AG09309 (cell line): ENCODE measurements around the gene KCNT1.

Experiments used
- DNase-seq: peaks from one replicate; pipeline ENCODE4 v3.0.0-alpha.2; 2010; ENCODE audit warnings: low read depth
- H3K4me3 ChIP-seq: 2 replicates; pipeline ENCODE4 v1.5.1; 2011; ENCODE audit warnings: mild to moderate bottlenecking, low read depth, low read length, moderate library complexity; ENCODE audit not compliant: control insufficient read depth
- CTCF ChIP-seq: IDR thresholded peaks from 2 replicates; pipeline ENCODE4 v1.5.1; 2011; ENCODE audit warnings: mild to moderate bottlenecking, low read depth, low read length, inconsistent platforms; ENCODE audit not compliant: insufficient read depth, control insufficient read depth; ENCODE audit errors: missing control alignments

The KCNT1 gene

GRCh38 chr9:135728436-135729110, 26.6 kb downstream of the KCNT1 start:
- TF ChIP-seq CTCF = no peak
- no peak for DNase-seq
- H3K4me3 ChIP-seq = no peak overlapping the region

GRCh38 chr9:135729480-135729879, 27.5 kb downstream of the KCNT1 start:
- no peak for TF ChIP-seq CTCF
- no peak for DNase-seq
- no peak overlapping the region for H3K4me3 ChIP-seq

- no peak for DNase-seq
Observed at GRCh38 chr9:135731454-135731853, 29.5 kb downstream of the KCNT1 start.

GRCh38 chr9:135732569-135733257, 30.7 kb downstream of the KCNT1 start:
- DNase-seq = no peak
- no peak for TF ChIP-seq CTCF
- no peak overlapping the region for H3K4me3 ChIP-seq

More at GRCh38 chr9:135731454-135731853, 29.5 kb downstream of the KCNT1 start:
- TF ChIP-seq CTCF = no peak
- H3K4me3 ChIP-seq = no peak overlapping the region

GRCh38 chr9:135734616-135735144, 32.7 kb downstream of the KCNT1 start:
- no peak for TF ChIP-seq CTCF
- H3K4me3 ChIP-seq = no peak overlapping the region
- DNase-seq = no peak

- DNase-seq = no peak
- no peak overlapping the region for H3K4me3 ChIP-seq
- no peak for TF ChIP-seq CTCF
Observed at GRCh38 chr9:135736272-135736978, 34.4 kb downstream of the KCNT1 start.
